BLaER1 (cell line): ENCODE data around the gene ITGB6.

ENCODE experiments used
- H3K27ac ChIP-seq: shearing (Covaris generic); formaldehyde crosslinking; 2 replicates; pipeline ENCODE4 v1.8.1; 2022
- H3K27me3 ChIP-seq: shearing (Covaris generic); formaldehyde crosslinking; 2 replicates; pipeline ENCODE4 v1.8.1; 2022
- H3K36me3 ChIP-seq: shearing (Covaris generic); formaldehyde crosslinking; 2 replicates; pipeline ENCODE4 v1.8.1; 2022
- H3K4me1 ChIP-seq: shearing (Covaris generic); formaldehyde crosslinking; 2 replicates; pipeline ENCODE4 v1.8.1; 2022
- H3K4me2 ChIP-seq: shearing (Covaris generic); formaldehyde crosslinking; 2 replicates; pipeline ENCODE4 v1.8.1; 2022
- H3K4me3 ChIP-seq: shearing (Covaris generic); formaldehyde crosslinking; 2 replicates; pipeline ENCODE4 v1.8.1; 2022
- H3K9ac ChIP-seq: shearing (Covaris generic); formaldehyde crosslinking; 2 replicates; pipeline ENCODE4 v1.8.1; 2022
- H3K9me3 ChIP-seq: shearing (Covaris generic); formaldehyde crosslinking; 2 replicates; pipeline ENCODE4 v1.8.1; 2022
- H4K20me1 ChIP-seq: shearing (Covaris generic); formaldehyde crosslinking; 2 replicates; pipeline ENCODE4 v1.8.1; 2022
- Cebpa-rat ChIP-seq: shearing (Covaris generic); IDR thresholded peaks from 2 replicates; pipeline ENCODE4 v1.8.1; 2022

Gene ITGB6

GRCh38 chr2:160141912-160142311 is 58.2 kb downstream of the ITGB6 start:
- H3K36me3 ChIP-seq, result no peaks in the 10 kb centered on the region
- H3K9ac ChIP-seq, result no peak overlapping the region
- no peaks in the 10 kb centered on the region for H3K27me3 ChIP-seq
- no peak overlapping the region for H3K4me2 ChIP-seq
- TF ChIP-seq Cebpa-rat, result no peak
- H3K4me3 ChIP-seq, result no peak overlapping the region
- H3K9me3 ChIP-seq, result no peaks in the 10 kb centered on the region
- no peaks in the 10 kb centered on the region for H4K20me1 ChIP-seq
- H3K4me1 ChIP-seq, result peaks cover 7% of the 10 kb centered on the region; the same call in 1 of the 2 replicates
- no peak overlapping the region for H3K27ac ChIP-seq

GRCh38 chr2:160141419-160141818 is 58.7 kb downstream of the ITGB6 start:
- Histone ChIP-seq H4K20me1 (no peaks in the 10 kb centered on the region), H3K4me2 (no peak overlapping the region), H3K27ac (no peak overlapping the region), H3K27me3 (no peaks in the 10 kb centered on the region), H3K4me3 (no peak overlapping the region), H3K36me3 (no peaks in the 10 kb centered on the region), H3K9ac (no peak overlapping the region), H3K9me3 (no peaks in the 10 kb centered on the region), H3K4me1 (peaks cover 7% of the 10 kb centered on the region; the same call in 1 of the 2 replicates)
- no peak for TF ChIP-seq Cebpa-rat

GRCh38 chr2:160140471-160140870 is 59.6 kb downstream of the ITGB6 start:
- H3K9ac ChIP-seq, result no peak overlapping the region

GRCh38 chr2:160139991-160140390 is 60.1 kb downstream of the ITGB6 start:
- H3K27ac ChIP-seq, result no peak overlapping the region
- H3K36me3 ChIP-seq, result no peaks in the 10 kb centered on the region
- no peak overlapping the region for H3K9ac ChIP-seq
- no peak for TF ChIP-seq Cebpa-rat
- no peaks in the 10 kb centered on the region for H4K20me1 ChIP-seq
- no peak overlapping the region for H3K4me3 ChIP-seq
- H3K4me1 ChIP-seq, result no peaks in the 10 kb centered on the region
- no peaks in the 10 kb centered on the region for H3K9me3 ChIP-seq
- no peak overlapping the region for H3K4me2 ChIP-seq
- no peaks in the 10 kb centered on the region for H3K27me3 ChIP-seq

More at GRCh38 chr2:160140471-160140870, 59.6 kb downstream of the ITGB6 start:
- H3K27me3 ChIP-seq, result no peaks in the 10 kb centered on the region
- H4K20me1 ChIP-seq, result no peaks in the 10 kb centered on the region
- no peaks in the 10 kb centered on the region for H3K9me3 ChIP-seq
- H3K27ac ChIP-seq, result no peak overlapping the region
- no peak for TF ChIP-seq Cebpa-rat
- no peak overlapping the region for H3K4me2 ChIP-seq
- H3K36me3 ChIP-seq, result no peaks in the 10 kb centered on the region
- H3K4me3 ChIP-seq, result no peak overlapping the region
- peaks cover 4% of the 10 kb centered on the region; the same call in 1 of the 2 replicates for H3K4me1 ChIP-seq

- no peak overlapping the region for H3K27ac ChIP-seq
- no peaks in the 10 kb centered on the region for H3K36me3 ChIP-seq
- TF ChIP-seq Cebpa-rat, result no peak
Measured at GRCh38 chr2:160139350-160139749, 60.7 kb downstream of the ITGB6 start.

GRCh38 chr2:160138406-160138805 is 61.7 kb downstream of the ITGB6 start:
- no peaks in the 10 kb centered on the region for H4K20me1 ChIP-seq
- H3K4me2 ChIP-seq, result no peak overlapping the region
- TF ChIP-seq Cebpa-rat, result no peak
- H3K4me3 ChIP-seq, result no peak overlapping the region
- H3K27me3 ChIP-seq, result no peaks in the 10 kb centered on the region
- H3K9me3 ChIP-seq, result no peaks in the 10 kb centered on the region
- no peaks in the 10 kb centered on the region for H3K4me1 ChIP-seq
- no peak overlapping the region for H3K9ac ChIP-seq
- H3K27ac ChIP-seq, result no peak overlapping the region
- no peaks in the 10 kb centered on the region for H3K36me3 ChIP-seq

More at GRCh38 chr2:160139350-160139749, 60.7 kb downstream of the ITGB6 start:
- Histone ChIP-seq H3K9ac (no peak overlapping the region), H3K4me3 (no peak overlapping the region), H3K4me1 (no peaks in the 10 kb centered on the region), H3K27me3 (no peaks in the 10 kb centered on the region), H4K20me1 (no peaks in the 10 kb centered on the region), H3K4me2 (no peak overlapping the region), H3K9me3 (no peaks in the 10 kb centered on the region)

GRCh38 chr2:160137464-160137863 is 62.6 kb downstream of the ITGB6 start:
- Histone ChIP-seq H3K27me3 (no peaks in the 10 kb centered on the region), H3K36me3 (no peaks in the 10 kb centered on the region), H3K4me1 (no peaks in the 10 kb centered on the region), H3K9ac (no peak overlapping the region), H3K4me3 (no peak overlapping the region), H3K9me3 (no peaks in the 10 kb centered on the region), H4K20me1 (no peaks in the 10 kb centered on the region), H3K4me2 (no peak overlapping the region), H3K27ac (no peak overlapping the region)
- TF ChIP-seq Cebpa-rat, result no peak

- no peaks in the 10 kb centered on the region for H3K27me3 ChIP-seq
- H3K9me3 ChIP-seq, result no peaks in the 10 kb centered on the region
- no peak overlapping the region for H3K9ac ChIP-seq
- TF ChIP-seq Cebpa-rat, result no peak
- no peaks in the 10 kb centered on the region for H3K36me3 ChIP-seq
- no peak overlapping the region for H3K27ac ChIP-seq
- no peak overlapping the region for H3K4me2 ChIP-seq
- H3K4me1 ChIP-seq, result no peaks in the 10 kb centered on the region
- H3K4me3 ChIP-seq, result no peak overlapping the region
- H4K20me1 ChIP-seq, result no peaks in the 10 kb centered on the region
Measured at GRCh38 chr2:160132761-160133160, 67.3 kb downstream of the ITGB6 start.

GRCh38 chr2:160126756-160127155 is 73.3 kb downstream of the ITGB6 start:
- no peaks in the 10 kb centered on the region for H3K27me3 ChIP-seq
- no peak overlapping the region for H3K4me2 ChIP-seq
- H3K9ac ChIP-seq, result no peak overlapping the region
- no peaks in the 10 kb centered on the region for H4K20me1 ChIP-seq
- no peak overlapping the region for H3K27ac ChIP-seq
- no peaks in the 10 kb centered on the region for H3K9me3 ChIP-seq
- H3K4me1 ChIP-seq, result no peaks in the 10 kb centered on the region
- no peaks in the 10 kb centered on the region for H3K36me3 ChIP-seq
- no peak for TF ChIP-seq Cebpa-rat
- H3K4me3 ChIP-seq, result no peak overlapping the region

- Histone ChIP-seq H3K9ac (no peak overlapping the region), H3K4me3 (no peak overlapping the region), H3K4me1 (no peaks in the 10 kb centered on the region), H3K36me3 (no peaks in the 10 kb centered on the region), H3K4me2 (no peak overlapping the region), H3K27me3 (no peaks in the 10 kb centered on the region), H3K9me3 (no peaks in the 10 kb centered on the region), H4K20me1 (no peaks in the 10 kb centered on the region), H3K27ac (no peak overlapping the region)
- no peak for TF ChIP-seq Cebpa-rat
Measured at GRCh38 chr2:160126315-160126714, 73.8 kb downstream of the ITGB6 start.

- Histone ChIP-seq H3K27me3 (no peaks in the 10 kb centered on the region), H3K4me2 (no peak overlapping the region), H3K9ac (no peak overlapping the region), H3K9me3 (no peaks in the 10 kb centered on the region), H3K36me3 (no peaks in the 10 kb centered on the region), H4K20me1 (no peaks in the 10 kb centered on the region), H3K4me3 (no peak overlapping the region), H3K4me1 (no peaks in the 10 kb centered on the region), H3K27ac (no peak overlapping the region)
- TF ChIP-seq Cebpa-rat, result no peak
Measured at GRCh38 chr2:160125828-160126227, 74.2 kb downstream of the ITGB6 start.
